Skeletal muscle satellite cell (primary cell): ENCODE measurements around the gene FBXO44.

ENCODE experiments used
- H3K27me3 ChIP-seq: 2 replicates; pipeline ENCODE4 v1.7.0; 2013; ENCODE audit warnings: low read length; ENCODE audit not compliant: control insufficient read depth, insufficient read depth
- H3K36me3 ChIP-seq: 2 replicates; pipeline ENCODE4 v1.7.0; 2013; ENCODE audit warnings: mild to moderate bottlenecking, control low read depth, low read length; ENCODE audit not compliant: insufficient read depth
- H3K4me1 ChIP-seq: 2 replicates; pipeline ENCODE4 v1.7.0; 2013; ENCODE audit warnings: low read length; ENCODE audit not compliant: control insufficient read depth, insufficient read depth
- H3K4me2 ChIP-seq: 2 replicates; pipeline ENCODE4 v1.7.0; 2013; ENCODE audit warnings: mild to moderate bottlenecking, low read length
- H3K4me3 ChIP-seq: 2 replicates; pipeline ENCODE4 v1.7.0; 2013; ENCODE audit warnings: low read length
- H3K9ac ChIP-seq: 2 replicates; pipeline ENCODE4 v1.7.0; 2013; ENCODE audit warnings: mild to moderate bottlenecking, low read depth, low read length, moderate library complexity
- H3K9me3 ChIP-seq: replicated peaks from 2 replicates; pipeline ENCODE4 v1.7.0; 2013; ENCODE audit warnings: mild to moderate bottlenecking, control low read depth, low read length

The FBXO44 gene

DNA sequence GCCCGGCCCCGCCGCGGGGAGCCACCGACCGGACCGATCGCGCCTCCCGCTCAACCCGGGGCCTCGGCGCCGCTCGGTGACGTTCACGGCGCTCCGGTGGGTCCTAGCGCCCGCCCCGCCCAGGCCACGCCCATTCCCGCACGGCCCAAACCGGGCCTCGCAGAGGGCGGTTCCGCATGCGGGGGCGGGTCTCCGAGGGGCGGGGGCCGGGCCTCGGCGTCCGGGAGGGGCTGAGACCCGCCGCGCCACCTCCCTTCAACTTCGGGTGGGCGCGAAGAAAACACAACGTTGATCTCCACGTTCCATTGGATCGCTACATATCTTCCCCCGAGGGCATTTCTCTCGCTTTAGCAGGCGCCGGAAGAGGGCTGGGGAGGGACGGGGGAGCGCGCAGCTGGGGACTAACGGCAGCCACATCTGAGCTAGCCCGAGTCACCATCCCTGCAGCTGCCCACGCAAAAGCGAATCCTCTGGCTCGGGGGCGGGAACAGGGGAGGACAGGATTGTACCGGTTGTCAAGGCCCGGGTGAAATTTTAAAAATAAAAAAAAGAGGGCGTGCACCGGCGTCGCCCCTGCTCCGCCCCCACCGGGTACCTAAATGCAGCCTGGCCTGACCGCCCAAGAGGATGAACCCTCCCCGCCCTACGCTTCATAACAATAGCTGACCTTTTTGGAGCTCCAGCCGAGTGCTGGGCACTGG is 26.5 kb downstream of the FBXO44 start, which contains the start of gene MAD2L2:
Gene MAD2L2 (minus strand): TSS at position 78 of the 701 bp plus-strand sequence. CDS start 547 bp downstream, outside the sequence.
- Histone ChIP-seq H3K9ac (peak within 1 kb of the TSS; percentile 85), H3K4me1 (peaks cover 18% of the 10 kb centered on the region), H3K27me3 (peaks cover 12% of the 10 kb centered on the region), H3K36me3 (no peaks in the 10 kb centered on the region), H3K4me2 (peak within 1 kb of the TSS; percentile 80), H3K4me3 (peak within 1 kb of the TSS; percentile 95), H3K9me3 (no peaks in the 10 kb centered on the region)

DNA sequence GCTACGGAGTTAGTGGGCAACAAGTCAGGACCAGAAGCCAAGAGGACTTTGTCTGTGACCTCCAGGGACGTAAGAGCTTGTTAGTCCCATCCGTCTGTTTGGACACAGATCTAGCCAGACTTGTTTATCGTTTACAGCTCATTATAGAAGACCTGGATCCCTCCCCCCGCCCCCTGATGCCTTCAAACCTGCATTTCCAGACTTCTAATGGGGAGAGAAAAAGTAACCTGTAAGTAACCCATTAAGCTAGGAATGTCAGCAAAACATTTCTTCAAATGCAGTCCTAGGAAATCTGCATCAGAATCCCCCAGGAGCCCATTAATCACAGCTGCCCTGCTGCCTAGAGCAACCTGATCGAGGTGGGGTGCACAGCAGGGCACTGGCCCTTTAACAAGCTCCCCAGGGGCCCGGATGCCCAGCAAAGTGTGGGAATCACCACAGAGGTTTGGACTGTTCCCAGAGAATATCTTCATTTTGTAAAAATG is 27.7 kb downstream of the FBXO44 start:
- Histone ChIP-seq H3K36me3 (no peaks in the 10 kb centered on the region), H3K4me2 (peak overlapping the region; percentile 80), H3K9me3 (no peaks in the 10 kb centered on the region), H3K4me1 (peaks cover 18% of the 10 kb centered on the region), H3K9ac (peak overlapping the region; percentile 85), H3K27me3 (peaks cover 14% of the 10 kb centered on the region), H3K4me3 (no peak overlapping the region)

DNA sequence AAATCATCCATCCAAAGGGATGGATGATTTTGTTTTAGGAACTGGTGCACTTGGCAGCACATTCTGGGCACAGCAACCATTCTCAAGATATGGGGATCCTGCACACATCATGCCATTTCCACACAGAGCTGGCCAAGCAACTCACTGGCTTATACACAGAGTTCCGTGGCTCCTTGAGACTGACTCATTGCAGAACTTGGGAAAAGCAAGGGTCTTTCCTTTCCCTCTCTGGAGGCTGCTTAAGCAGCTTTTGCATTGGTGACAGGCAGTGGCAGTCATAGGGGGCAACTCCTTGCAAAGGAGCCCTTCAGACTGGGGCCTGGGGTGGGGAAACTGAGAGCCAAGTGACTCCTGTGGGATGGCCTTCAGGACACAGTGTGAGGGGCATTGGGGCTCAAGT is 28.1 kb downstream of the FBXO44 start:
- H3K9me3 ChIP-seq: no peaks in the 10 kb centered on the region
- H3K36me3 ChIP-seq: no peaks in the 10 kb centered on the region
- H3K4me3 ChIP-seq: no peak overlapping the region
- H3K9ac ChIP-seq: no peak overlapping the region
- H3K4me1 ChIP-seq: peaks cover 18% of the 10 kb centered on the region
- H3K27me3 ChIP-seq: peaks cover 17% of the 10 kb centered on the region
- H3K4me2 ChIP-seq: no peak overlapping the region

DNA sequence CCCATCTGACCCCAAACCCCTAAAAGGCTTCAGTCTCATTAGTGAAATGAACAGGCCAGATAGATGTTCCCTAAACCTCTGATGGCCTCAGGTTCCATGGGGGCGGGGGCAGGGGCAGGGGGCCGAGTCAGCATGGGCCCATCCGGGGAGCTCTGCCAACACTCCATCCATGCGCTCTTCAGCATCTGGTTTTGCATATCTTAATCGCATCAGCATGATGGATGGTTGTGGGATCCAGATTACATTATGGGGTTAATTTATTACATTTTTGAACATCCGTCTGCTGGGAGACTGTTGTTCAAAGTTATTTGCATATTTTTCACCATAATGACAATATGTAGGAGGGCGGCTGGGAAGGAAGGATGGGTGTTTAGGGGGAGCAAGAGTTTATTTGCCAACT is 29.4 kb downstream of the FBXO44 start:
- H3K36me3 ChIP-seq: no peaks in the 10 kb centered on the region
- H3K9me3 ChIP-seq: no peaks in the 10 kb centered on the region
- no peak overlapping the region for H3K4me3 ChIP-seq
- H3K4me2 ChIP-seq: no peak overlapping the region
- no peak overlapping the region for H3K9ac ChIP-seq
- H3K27me3 ChIP-seq: peaks cover 25% of the 10 kb centered on the region
- peaks cover 18% of the 10 kb centered on the region for H3K4me1 ChIP-seq

DNA sequence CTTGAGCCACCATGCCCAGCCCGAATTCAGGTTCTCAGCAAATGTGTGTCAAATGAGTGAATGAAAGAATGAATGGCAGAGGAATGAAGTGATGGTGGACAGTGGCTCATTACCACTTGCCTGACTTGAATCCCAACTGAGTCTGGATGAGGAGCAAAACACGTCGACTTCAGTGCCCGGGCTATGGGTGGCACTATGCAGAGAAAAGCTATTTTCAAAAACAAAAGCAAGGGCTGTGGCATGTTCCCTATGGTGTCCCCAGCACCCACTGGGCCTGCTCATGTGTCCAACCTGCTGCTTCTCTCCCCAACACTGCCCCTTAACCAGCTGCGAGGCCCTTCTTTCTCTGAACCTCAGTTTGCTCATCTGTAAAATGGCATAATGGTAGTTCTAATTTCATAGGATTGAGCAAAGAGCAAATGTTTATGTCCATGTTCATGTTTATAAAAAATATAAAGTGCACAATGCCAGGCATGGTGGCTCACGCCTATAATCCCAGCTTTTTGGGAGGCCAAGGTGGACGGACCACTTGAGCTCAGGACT is 30.6 kb downstream of the FBXO44 start:
- Histone ChIP-seq H3K4me1 (peaks cover 16% of the 10 kb centered on the region), H3K9me3 (no peaks in the 10 kb centered on the region), H3K9ac (no peak overlapping the region), H3K4me2 (no peak overlapping the region), H3K27me3 (peaks cover 34% of the 10 kb centered on the region), H3K36me3 (no peaks in the 10 kb centered on the region), H3K4me3 (no peak overlapping the region)

DNA sequence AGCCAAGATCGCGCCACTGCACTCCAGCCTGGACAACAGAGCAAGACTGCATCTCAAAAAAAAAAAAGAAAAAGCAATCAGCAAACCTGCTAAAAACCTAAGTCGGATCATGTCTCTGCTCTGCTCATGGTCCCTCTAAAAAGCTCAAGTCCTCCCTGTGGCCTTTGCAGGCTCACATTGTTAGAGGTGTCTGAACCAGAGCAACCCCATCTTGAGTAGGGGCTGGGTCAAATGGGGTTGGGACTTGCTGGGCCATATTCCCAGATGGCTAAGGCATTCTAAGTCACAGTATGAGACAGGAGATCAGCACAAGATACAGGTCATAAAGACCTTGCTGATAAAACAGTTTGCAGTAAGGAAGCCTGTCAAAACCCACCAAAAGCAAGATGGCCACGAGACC is 33.8 kb downstream of the FBXO44 start:
- Histone ChIP-seq H3K27me3 (peaks cover 54% of the 10 kb centered on the region), H3K4me2 (no peak overlapping the region), H3K9ac (no peak overlapping the region)

DNA sequence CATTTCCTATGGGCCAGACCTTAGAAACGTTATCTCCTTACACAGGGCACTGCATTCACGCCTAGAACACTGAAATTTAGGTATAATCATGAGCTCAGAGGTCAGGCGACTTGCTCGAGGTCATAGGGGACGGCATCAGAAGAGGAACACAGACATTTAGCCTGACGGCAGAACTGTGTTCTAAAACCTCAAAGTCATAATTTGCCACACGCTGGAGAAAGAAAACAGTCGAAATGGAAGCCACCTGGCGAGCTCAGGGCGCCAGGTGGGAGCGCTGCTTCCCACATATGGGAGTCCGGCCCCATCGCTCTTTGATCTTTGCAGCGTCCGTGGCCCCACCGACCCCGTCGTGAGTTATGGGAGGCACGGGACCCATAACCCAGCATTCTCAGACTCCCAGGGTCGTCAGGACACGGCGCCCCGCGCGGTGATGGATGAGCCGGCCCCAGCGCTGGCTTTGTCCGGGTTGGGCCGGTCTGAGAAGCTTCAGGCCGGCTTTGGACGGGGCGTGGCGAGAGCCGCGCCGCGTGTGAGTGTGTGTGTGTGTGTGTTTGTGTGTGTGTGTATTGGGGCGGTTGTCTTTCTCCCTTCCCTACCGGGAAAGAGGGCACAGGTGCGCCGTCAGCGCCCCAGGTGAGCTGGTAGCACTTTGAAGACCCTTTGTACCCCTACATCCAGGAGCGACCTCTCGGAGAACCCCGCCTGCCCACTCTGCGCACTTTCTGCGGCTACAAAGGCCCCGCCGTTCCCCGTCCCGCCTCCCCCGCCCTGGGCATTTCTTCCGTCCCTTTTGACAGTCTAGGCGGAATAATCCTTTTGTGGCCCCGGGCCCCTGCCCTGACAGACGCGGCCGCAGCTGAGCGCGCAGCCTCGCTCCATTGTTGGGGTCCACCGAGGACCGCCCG is 36.0 kb downstream of the FBXO44 start:
- H3K4me3 ChIP-seq: peak overlapping the region; percentile 53
- no peak overlapping the region for H3K9ac ChIP-seq
- peaks cover 20% of the 10 kb centered on the region for H3K4me1 ChIP-seq
- H3K27me3 ChIP-seq: peaks cover 62% of the 10 kb centered on the region
- no peaks in the 10 kb centered on the region for H3K9me3 ChIP-seq
- H3K4me2 ChIP-seq: peak overlapping the region; percentile 71
- H3K36me3 ChIP-seq: no peaks in the 10 kb centered on the region

More for the DNA sequence above, 33.8 kb downstream of the FBXO44 start:
- Histone ChIP-seq H3K36me3 (no peaks in the 10 kb centered on the region), H3K9me3 (no peaks in the 10 kb centered on the region), H3K4me1 (peaks cover 16% of the 10 kb centered on the region), H3K4me3 (no peak overlapping the region)

DNA sequence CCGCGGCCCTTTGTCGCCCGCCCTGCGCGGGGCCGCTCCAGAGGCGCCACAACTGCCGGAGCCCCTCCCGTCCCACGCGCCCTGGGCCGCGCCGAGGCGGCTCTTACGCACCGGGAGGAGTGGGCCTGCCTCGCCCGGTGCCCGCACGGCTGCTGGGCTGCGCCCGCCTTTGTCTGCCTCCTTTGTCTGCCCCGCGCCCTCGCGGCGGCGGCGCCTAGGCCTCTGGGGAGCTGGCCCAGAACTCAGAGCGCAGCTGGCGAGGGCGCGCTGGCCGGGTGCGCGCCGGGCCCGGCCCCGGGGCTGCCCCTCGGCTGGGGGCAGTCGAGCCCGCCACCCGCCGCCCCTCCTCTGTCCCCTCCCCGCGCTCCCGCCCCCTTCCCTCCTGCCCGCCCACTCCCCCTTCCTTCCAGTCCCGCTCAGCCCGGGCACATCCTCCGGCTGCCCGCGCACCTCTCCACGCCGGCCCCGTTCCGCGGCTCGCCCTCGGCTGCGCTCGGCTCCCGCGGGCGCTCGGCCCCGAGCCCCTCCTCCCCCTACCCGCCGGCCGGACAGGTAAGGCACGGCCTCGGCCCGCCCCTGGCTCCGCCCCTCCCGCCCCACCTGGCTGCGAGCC is 36.7 kb downstream of the FBXO44 start, which contains the start of gene DRAXIN:
Gene DRAXIN (plus strand): TSS at position 409 of the 613 bp plus-strand sequence. CDS start 14,549 bp downstream, outside the sequence.
- Histone ChIP-seq H3K9me3 (no peaks in the 10 kb centered on the region), H3K4me3 (peak within 1 kb of the TSS; percentile 53), H3K27me3 (peaks cover 56% of the 10 kb centered on the region)

DNA sequence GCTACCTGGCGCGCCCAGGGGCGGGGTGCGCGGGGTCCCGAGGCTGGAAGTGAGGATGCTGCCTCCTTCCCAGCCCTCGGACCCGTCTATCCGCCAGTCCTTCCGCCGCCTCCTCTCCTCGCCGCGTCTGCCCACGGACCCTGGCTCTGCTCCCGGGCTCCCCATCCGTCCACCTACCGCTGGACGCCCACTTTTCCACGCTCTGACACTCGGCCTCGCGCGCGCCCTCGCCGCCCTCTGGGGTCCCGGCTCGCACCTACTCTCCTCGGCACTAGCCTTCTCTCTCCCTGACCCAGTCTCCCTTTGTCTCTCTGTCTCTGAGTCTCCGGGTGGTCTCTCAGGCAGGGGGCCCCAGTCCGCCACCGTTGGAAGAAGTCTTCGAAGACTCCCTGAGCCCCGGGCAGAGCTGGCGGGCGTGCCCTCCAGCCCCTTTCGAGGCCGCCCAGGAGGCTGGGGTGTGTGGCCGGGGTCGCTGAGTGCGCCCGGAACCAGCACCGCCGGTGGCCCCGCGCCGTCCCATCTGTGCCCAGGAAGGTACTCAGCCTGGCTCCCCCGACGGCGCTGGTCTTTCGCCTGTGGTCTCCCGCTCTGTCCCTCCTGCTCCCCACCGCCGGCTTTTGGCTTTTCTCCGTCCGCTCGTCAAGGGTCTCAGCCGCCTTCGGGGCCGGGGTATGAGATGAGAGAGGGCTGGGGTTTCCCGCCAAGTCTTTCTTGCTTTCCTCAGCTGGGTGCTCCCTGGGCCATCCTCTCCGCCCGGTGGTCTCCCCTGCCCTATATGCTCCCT is 37.4 kb downstream of the FBXO44 start:
- no peak overlapping the region for H3K4me3 ChIP-seq
- H3K36me3 ChIP-seq: no peaks in the 10 kb centered on the region
- peaks cover 59% of the 10 kb centered on the region for H3K27me3 ChIP-seq
- H3K9ac ChIP-seq: no peak overlapping the region
- no peak overlapping the region for H3K4me2 ChIP-seq
- no peaks in the 10 kb centered on the region for H3K9me3 ChIP-seq
- H3K4me1 ChIP-seq: peaks cover 20% of the 10 kb centered on the region

More for the DNA sequence above, 36.7 kb downstream of the FBXO44 start, which contains the start of gene DRAXIN:
- Histone ChIP-seq H3K36me3 (no peaks in the 10 kb centered on the region), H3K4me1 (peaks cover 20% of the 10 kb centered on the region), H3K4me2 (peak within 1 kb of the TSS; percentile 71), H3K9ac (no peak within 1 kb of the TSS)

DNA sequence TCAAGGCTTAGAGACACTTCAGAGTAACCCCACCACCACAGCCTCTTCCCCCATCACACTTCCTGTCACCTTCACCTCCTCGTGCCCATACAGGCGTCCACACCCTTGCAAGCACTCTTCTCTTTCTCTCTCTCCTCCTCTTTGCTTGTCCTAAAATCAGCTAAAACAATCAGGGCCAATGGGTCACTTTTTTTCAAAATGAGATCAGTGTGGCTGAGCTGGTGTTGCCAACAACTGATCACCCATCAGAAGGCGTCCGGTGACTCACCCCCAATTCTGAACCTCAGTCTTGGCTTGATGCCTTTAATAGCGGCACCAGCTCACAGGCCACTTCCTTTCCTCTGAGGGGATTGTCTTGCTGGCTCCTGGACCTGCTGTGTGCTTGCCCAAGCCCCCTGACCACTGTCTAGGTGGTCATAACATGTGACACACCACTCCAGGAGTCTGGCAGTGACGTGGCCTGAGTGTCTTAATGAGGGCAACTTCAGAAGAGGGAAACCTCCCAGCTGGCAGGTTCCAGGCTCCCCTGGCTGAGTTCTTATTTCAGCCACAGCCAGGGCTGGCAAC is 38.4 kb downstream of the FBXO44 start:
- no peak overlapping the region for H3K9ac ChIP-seq
- peaks cover 20% of the 10 kb centered on the region for H3K4me1 ChIP-seq
- H3K4me2 ChIP-seq: peak overlapping the region; percentile 29
- no peaks in the 10 kb centered on the region for H3K9me3 ChIP-seq
- peaks cover 62% of the 10 kb centered on the region for H3K27me3 ChIP-seq
- no peak overlapping the region for H3K4me3 ChIP-seq
- no peaks in the 10 kb centered on the region for H3K36me3 ChIP-seq
